HCEC 1CT (cell line): Measurements from ENCODE around the gene ACTRT3.

ENCODE experiments used
- DNase-seq: peaks from one replicate; pipeline ENCODE4 v3.0.0-alpha.2; 2017

The ACTRT3 gene

GRCh38 chr3:169769287-169770181 is at the start of gene ACTRT3:
Gene ACTRT3 (minus strand): TSS chr3:169769561. CDS start chr3:169769520, 41 bp downstream.
- DNase-seq, result peak; percentile 46

- DNase-seq, result peak; percentile 45
Observed at GRCh38 chr3:169818316-169818715, 49.0 kb upstream of the ACTRT3 start.

- no peak for DNase-seq
Observed at GRCh38 chr3:169815590-169816150, 46.3 kb upstream of the ACTRT3 start.

DNA sequence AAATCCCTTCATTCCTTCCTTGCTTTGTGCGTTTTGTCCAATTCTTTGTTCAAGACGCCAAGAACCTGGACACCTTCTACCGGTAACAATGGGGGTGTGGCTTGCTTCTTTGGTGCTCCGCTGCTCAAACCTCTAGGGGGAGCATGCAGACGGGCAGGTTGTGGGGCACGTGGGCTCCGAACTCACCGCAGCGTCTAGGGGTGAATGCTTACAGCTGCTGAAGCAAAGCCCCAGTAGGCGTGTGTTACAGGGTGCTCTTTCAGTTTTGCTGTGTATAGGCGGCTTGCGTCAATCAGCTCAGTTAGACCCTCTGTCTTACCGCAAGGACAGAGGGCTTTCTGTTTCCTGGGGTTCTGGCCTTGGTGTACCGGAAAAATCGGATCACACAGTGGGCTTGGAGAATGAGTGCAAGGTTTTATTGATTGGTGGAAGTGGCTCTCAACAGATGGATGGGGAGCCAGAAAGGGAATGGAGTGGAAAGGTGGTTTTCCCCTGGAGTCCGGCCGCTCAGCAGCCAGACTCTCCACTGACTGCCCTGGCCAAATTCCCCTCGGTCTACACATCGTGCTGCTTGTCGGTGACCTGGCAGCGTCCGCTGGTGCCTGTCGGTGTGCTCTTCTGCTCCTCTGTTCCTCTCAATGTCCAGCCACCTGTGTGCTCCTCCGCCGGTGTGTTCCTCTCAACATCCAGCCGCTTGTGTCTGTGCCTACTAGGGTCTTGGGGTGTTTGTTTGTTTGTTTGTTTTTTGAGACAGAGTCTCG is 44.6 kb upstream of the ACTRT3 start:
- DNase-seq, result no peak

DNA sequence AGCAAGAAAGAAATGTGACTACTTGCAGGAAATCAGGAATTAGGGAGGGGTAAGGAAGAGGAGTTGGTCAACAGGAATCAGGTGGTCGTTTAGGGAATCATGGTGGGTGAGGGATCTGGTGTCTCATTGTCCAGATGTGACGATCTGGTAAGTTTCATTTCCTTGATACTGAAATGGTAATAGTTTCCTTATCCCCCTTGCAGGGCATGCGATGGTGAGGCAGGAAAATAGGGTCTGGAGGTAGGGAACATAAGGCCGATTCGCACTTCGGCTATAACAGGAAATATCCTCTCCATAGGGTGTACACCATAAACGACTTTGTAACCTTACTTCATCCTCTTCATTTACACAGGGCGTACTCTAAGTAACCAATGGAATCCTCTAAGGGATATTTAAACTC is 43.9 kb upstream of the ACTRT3 start:
- no peak for DNase-seq

- peak; percentile 86 for DNase-seq
Observed at GRCh38 chr3:169812332-169813235, 43.2 kb upstream of the ACTRT3 start, which contains the start of the genes LRRC34 and LRRIQ4. Gene LRRC34 (minus strand): TSS chr3:169812904. CDS start chr3:169812548, 356 bp downstream. Gene LRRIQ4 (plus strand): TSS chr3:169812870. CDS start chr3:169821922, 9,052 bp downstream.

DNA sequence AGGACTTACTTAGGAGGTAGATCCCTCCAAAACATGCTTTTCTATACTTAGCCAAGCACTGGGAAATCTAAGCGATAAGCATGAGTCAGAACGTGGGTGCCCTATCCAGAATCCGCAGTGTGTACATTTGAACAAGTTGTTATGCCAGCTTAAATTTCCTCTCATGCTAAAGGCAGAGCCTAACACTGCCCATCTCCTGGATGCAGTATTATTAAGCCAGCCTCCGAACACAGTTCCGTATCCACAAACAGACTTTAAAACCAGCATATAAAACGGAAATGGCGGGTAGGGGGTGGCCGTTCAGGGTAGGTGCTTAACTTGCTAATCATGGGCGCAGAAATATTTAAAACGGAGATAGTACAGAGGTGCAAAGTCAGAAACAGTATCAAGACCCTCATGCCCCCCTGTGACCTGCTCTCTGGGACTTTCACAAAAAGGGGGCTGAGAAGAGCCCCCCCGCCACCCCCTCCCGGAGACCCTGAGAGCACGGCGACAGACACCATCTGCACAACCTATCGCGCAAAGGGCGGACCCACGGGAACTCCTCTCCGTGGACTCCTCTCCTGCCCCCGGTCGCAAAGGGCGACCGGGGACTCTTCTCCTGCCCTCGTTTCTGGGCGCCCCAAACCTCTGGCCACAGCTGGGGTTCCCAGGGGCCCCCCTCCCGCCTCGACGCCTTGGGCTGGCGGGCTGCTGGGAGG is 42.4 kb upstream of the ACTRT3 start:
- peak; percentile 79 for DNase-seq

DNA sequence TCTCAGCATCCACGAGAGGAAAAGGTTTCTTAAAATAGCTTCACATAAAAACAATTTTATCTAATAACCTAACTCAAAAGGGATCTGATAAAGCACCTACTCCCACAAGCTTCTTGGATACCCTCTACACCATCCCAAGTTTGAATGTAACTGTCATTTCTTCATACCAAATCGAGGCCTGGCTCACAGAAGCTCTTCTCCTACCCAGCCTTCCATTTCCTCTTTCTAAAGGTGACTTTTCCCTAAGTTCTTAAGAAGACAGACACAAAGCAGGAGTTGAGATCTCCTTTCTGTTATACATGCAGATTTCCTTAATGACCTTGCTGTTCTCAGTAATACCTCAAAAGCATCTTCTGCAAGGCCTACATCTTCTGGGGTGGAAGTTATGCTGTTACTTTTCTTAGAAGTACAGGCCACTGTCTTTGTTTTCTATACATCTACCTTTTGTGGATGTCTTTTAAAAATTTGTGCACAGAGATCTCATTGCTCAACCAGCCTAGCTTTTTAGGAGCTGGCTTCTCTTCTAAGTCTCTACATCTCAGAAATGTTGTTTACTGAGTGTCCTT is 40.0 kb upstream of the ACTRT3 start:
- no peak for DNase-seq

- no peak for DNase-seq
Observed at GRCh38 chr3:169804681-169805080, 35.3 kb upstream of the ACTRT3 start.

GRCh38 chr3:169792359-169792758 is 23.0 kb upstream of the ACTRT3 start:
- no peak for DNase-seq

DNA sequence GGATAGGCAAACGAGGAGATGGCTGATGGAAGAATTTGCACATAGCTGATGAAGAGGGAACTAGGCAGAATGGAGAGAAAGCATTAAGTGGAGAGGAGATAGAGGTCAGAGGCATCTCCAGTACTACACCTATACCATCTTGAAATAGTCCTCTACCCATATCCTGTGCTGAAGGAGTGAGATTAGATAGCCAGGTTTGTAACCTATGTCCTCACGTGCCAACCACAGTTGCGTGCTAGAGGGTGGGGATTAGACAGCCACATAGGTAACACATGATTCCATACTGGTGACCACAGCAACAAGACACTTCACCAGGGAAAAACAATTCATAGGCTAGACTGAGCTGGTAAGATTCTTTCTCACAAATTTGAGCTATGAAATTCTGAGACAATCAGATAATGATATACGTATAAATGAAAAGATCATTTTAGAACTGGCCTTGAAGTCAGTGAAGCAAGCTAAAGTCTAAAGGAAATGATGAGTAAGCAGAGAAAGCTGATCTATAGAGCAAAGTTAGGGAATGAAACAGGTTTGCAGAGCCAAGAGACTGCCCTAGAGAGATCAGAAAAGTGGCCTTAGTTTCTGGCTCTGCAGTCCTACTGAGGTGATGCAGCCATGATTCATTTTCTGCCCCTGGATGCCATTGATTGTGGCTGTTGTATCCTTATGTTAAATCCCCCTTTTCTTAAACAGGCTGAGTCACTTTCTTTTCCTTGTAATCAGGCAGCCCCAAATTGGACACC is 21.5 kb upstream of the ACTRT3 start:
- DNase-seq, result peak; percentile 16

DNA sequence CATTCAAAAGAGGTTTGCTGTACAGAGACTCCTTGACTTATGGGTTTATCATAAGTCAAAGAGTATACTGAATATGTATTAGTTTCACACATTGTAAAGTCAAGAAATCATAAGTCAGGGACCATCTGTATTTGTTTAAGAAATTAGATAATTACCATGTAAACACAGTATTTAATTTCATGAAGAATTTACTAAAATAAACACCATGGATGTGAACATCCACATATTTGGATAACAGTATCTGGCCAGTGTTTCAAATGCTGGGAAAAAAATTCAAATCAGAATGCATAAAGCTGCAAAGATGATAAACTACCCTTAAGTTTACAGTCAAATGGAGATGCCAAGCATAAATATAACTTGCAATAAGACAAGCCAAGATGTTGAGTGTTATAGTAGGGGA is 20.9 kb upstream of the ACTRT3 start:
- no peak for DNase-seq

DNA sequence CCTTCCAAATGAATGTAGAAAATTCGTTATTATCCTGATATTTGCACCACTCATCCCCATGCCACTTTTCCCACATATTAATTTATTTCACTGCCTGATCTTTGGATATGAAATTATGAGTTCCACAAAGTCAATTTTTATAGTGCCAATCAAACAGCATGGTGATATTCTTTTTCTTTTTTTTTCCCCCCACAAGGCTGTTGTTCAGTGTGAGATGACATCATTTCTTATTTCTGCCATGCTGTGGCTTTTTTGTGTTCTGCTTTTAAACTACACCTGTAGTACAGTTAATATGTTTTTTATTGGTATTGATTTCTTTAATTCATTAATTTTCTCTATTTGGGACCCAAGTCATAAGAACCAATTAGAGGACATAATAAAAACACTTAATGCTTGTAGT is 18.4 kb upstream of the ACTRT3 start:
- no peak for DNase-seq

DNA sequence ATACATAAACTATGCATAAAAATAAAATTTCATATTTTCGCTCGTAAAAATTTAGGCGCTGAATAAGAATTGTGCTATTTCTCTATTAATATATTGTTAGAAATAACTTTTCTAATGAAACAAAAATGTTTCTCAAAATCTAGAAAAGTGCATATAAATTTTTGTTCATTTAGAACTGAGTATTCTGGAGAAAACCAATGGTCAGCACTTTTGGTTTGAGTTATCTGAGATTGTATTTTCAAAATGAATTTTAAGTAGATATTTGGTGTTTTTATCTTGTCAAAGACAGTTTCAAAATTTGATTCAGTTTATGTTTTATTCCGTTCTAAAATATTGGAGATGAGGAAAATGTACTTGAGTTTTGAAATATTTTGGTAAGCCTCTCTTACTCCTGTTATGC is 17.8 kb upstream of the ACTRT3 start:
- DNase-seq, result no peak

DNA sequence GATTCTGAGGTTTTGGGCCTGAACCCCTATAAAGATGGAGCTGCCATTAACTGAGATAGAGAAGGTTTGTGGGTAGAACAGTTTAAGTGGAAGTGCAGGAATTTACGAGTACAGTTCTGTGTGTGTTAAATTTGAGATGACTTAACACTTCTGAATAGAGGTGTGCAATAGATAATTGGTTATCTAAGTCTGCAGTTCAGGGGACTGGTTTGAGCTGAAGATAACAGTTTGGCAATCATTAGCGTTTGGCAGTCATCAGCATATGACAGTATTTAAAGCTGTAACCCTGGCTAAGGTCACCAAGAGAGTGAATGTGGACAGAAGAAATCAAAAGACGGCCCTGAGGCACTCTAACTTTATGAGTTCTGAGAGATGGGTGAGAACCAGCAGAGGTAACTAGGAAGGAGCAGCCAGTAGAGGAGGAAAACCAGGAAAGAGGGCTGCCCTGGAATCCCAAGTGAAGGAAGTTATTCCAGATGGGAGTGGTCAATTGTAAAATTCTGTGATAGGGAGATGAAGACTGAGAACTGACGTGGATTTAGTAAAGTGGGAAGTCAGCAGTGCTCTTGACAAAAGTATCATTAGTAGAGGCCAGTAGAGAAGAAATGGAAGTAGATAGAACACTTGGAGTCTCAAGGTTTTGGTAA is 12.0 kb upstream of the ACTRT3 start:
- DNase-seq, result no peak

DNA sequence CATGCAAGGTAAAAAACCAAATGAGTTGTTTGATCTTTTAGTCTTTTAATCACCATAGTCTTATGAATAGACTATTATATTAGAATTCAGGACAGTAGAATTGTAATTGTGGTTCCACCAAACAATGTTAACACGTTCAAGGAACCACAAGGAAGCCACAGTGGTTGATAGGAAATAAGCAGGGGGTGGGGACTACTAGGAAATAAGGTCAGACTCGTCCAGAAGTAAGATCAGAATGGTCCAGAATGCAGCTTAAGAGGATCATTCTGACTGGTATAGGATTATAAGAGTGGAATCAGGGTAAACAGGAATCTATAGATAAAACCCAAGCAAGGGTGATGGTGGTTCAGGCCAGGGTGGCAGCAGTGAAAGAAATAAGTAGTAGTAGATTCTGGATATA is 11.4 kb upstream of the ACTRT3 start:
- DNase-seq, result no peak

GRCh38 chr3:169777822-169778221 is 8.5 kb upstream of the ACTRT3 start:
- no peak for DNase-seq

DNA sequence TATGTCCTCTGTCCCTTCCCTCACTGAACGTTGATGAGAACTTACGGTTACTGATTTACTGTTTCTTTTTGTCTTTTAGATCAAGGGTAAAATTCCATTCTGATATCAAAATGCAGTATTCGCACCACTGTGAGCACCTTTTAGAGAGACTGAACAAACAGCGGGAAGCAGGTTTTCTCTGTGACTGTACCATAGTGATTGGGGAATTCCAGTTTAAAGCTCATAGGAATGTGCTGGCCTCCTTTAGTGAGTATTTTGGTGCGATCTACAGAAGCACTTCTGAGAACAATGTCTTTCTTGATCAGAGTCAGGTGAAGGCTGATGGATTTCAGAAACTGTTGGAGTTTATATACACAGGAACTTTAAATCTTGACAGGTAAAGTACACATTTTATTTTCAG is 4.8 kb upstream of the ACTRT3 start:
- DNase-seq, result no peak

DNA sequence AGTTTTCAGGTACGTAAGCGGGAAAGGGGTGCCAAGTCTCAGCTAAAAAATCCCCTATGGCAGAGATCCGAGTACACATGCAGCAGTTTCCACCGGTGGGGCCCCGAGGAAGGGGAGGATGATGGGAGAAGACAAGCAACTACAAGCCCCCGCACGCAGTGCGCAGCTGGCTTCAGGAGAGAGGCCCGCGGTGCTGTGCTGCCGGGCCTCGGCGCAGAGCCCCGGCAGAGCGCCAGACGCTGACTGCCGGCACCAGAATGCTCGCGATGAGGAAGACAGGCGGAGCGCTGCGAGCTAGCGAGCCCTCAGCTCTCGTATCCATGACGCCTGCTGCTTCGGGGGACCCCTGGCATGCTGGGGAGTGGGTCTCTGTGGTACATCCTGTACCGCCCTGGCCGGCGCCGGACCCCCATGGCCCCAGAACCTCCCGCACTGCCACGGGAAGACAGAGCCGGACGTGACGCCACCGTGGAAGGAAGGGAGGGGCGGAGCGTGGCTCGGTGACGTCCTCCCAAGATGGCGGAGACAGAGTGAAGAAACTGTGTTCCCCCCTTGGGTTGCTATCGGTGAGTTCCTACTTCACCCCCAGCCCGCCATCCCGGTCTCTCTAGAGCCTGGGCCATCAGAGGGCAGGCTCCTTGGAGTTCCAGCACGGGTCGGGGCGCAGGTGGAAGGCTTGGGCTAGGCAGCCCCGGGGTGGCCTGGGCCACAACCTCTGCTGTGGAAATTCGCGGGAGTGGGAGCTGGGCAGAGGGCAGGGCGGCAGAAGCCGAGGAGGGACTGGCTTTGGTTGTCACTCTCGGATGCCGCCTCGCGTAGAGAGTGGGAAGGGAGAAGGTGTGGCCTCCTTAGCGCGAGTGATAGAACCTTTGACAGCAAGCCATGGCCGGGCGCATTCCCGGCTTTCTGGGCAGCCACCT is 3.8 kb upstream of the ACTRT3 start, which contains the start of gene MYNN:
TSS of gene MYNN (plus strand) at position 500 of the 920 bp plus-strand sequence. CDS start 900 bp downstream, outside the sequence.
- peak; percentile 88 for DNase-seq
